ENCODE measurements around the gene MAL. TPM values are rescaled to one million over a fixed set of nuclear protein-coding genes. Genes with fewer than 3 reads are reported as not detected.

Gene MAL
- 10 to 100 TPM in 3 of 12 donors, 1 to 10 TPM in 7, not detected in 2; 2.7 to 40.6 (median 3.8) TPM for polyA plus RNA-seq (ENCODE audit: insufficient read length in 12 of 12)
- long read RNA-seq, donor 1, partial matches to known transcripts = 0 of 1 reads
- long read RNA-seq, donor 1, other reads (novel, unspliced or antisense) = 0 of 1 reads
- long read RNA-seq, donor 2, partial matches to known transcripts = 0 of 1 reads
- long read RNA-seq, donor 2, other reads (novel, unspliced or antisense) = 0 of 1 reads
- long read RNA-seq, donor 3 = 0 reads
- long read RNA-seq, donor 4, partial matches to known transcripts = 0 of 1 reads
- long read RNA-seq, donor 4, other reads (novel, unspliced or antisense) = 0 of 1 reads
- long read RNA-seq, donor 5, partial matches to known transcripts = 0 of 1 reads
- long read RNA-seq, donor 5, other reads (novel, unspliced or antisense) = 0 of 1 reads
- long read RNA-seq, donor 6, partial matches to known transcripts = 0 of 1 reads
- long read RNA-seq, donor 6, other reads (novel, unspliced or antisense) = 0 of 1 reads
- long read RNA-seq, donor 7, partial matches to known transcripts = 0 of 2 reads
- long read RNA-seq, donor 7, other reads (novel, unspliced or antisense) = 0 of 2 reads
- long read RNA-seq, donor 8, partial matches to known transcripts = 0 of 1 reads
- long read RNA-seq, donor 8, other reads (novel, unspliced or antisense) = 0 of 1 reads
- long read RNA-seq, donor 9, partial matches to known transcripts = 13 of 16 reads
- long read RNA-seq, donor 9, other reads (novel, unspliced or antisense) = 0 of 16 reads
- long read RNA-seq, donor 10, partial matches to known transcripts = 0 of 1 reads
- long read RNA-seq, donor 10, other reads (novel, unspliced or antisense) = 0 of 1 reads
- long read RNA-seq, donor 11 = 0 reads

GRCh38 chr2:95025406-95026319 is at the start of gene MAL:
Gene MAL, plus strand, starts transcription at chr2:95025708. Its CDS starts 85 bp downstream, at chr2:95025793.
- DNase-seq = no peak

GRCh38 chr2:94977826-94978225 is 47.7 kb upstream of the MAL start:
- no peak for DNase-seq

GRCh38 chr2:94978917-94979316 is 46.6 kb upstream of the MAL start:
- no peak for DNase-seq

GRCh38 chr2:94979406-94980375 is 45.8 kb upstream of the MAL start:
- DNase-seq = no peak

- no peak for DNase-seq
These were observed 45.1 kb upstream of the MAL start for GRCh38 chr2:94980406-94980805.

GRCh38 chr2:94982156-94982555 is 43.4 kb upstream of the MAL start:
- DNase-seq = no peak

- no peak for DNase-seq
These were observed 42.8 kb upstream of the MAL start for GRCh38 chr2:94982675-94983074.

- DNase-seq = no peak
These were observed 40.4 kb upstream of the MAL start for GRCh38 chr2:94984964-94985575.

GRCh38 chr2:94985636-94986035 is 39.9 kb upstream of the MAL start:
- no peak for DNase-seq

GRCh38 chr2:94986392-94986963 is 39.0 kb upstream of the MAL start:
- DNase-seq = peak; percentile 45

- DNase-seq = no peak
These were observed 38.2 kb upstream of the MAL start for GRCh38 chr2:94987074-94988020.

GRCh38 chr2:94990956-94991355 is 34.6 kb upstream of the MAL start:
- DNase-seq = no peak

GRCh38 chr2:94992360-94992759 is 33.1 kb upstream of the MAL start:
- DNase-seq = no peak

GRCh38 chr2:94993176-94994062 is 32.1 kb upstream of the MAL start:
- DNase-seq = no peak

GRCh38 chr2:94994063-94994913 is 31.2 kb upstream of the MAL start:
- no peak for DNase-seq

GRCh38 chr2:94994914-94995552 is 30.5 kb upstream of the MAL start:
- DNase-seq = no peak
